Activated CD8-positive, alpha-beta memory T cell treated with anti-CD3 and anti-CD28 coated beads, Interleukin-2, amount 10 ng/mL, durations not matched to agents 7 days and 5 days (primary cell): ENCODE results near the gene HSPA5. TPM values are rescaled to one million over a fixed set of nuclear protein-coding genes. Genes with fewer than 3 reads are reported as not detected.
"Not testable (repeated sequence)": the region's sequence is repeated elsewhere in the genome, so short reads cannot be mapped to it uniquely, and the experiment has no call there.

Experiments
- ATAC-seq: fragments of 150-1000 bp; cut with Tn5 transposase; one replicate; pipeline ENCODE4 v1.10.0; 2021; ENCODE audit warnings: moderate library complexity
- CTCF ChIA-PET: fragments of 350-600 bp; sonication (Branson Sonifier 250); formaldehyde crosslinking; loops from one replicate; lab custom pipeline; 2021; ENCODE audit warnings: antibody characterized with exemption; lab: Charles Lee
- DNase-seq: peaks from one replicate; pipeline ENCODE4 v3.0.0-alpha.2; 2020
- H3K27ac Mint-ChIP-seq: one replicate; pipeline ENCODE4 v1.8.0; 2021; ENCODE audit warnings: mild to moderate bottlenecking, mixed read lengths
- H3K27me3 Mint-ChIP-seq: one replicate; pipeline ENCODE4 v1.8.0; 2021; ENCODE audit warnings: mixed read lengths
- H3K36me3 Mint-ChIP-seq: one replicate; pipeline ENCODE4 v1.8.0; 2021; ENCODE audit warnings: mild to moderate bottlenecking, mixed read lengths
- H3K4me1 Mint-ChIP-seq: one replicate; pipeline ENCODE4 v1.8.0; 2021; ENCODE audit warnings: mixed read lengths
- H3K4me3 Mint-ChIP-seq: one replicate; pipeline ENCODE4 v1.8.0; 2021; ENCODE audit warnings: mild to moderate bottlenecking, moderate library complexity, mixed read lengths
- H3K9me3 Mint-ChIP-seq: one replicate; pipeline ENCODE4 v1.8.0; 2022; ENCODE audit warnings: low read depth, mixed read lengths
- total RNA-seq, 2 experiments: library from RNA; stranded (reverse); gene quantifications; one replicate each; pipeline ENCODE4 v1.2.3, GENCODE V29; 2021

Gene HSPA5
- total RNA-seq, 2 experiments from 2014 or later, result 116 to 185 TPM

GRCh38 chr9:125200216-125201047 lies 40.7 kb downstream of the HSPA5 start, which contains the start of gene RABEPK:
RABEPK (plus strand) TSS chr9:125200542; CDS start chr9:125203014, 2,472 bp downstream.
- Mint-ChIP-seq H3K36me3 (peaks cover 7% of the 10 kb centered on the region), H3K4me3 (peak within 1 kb of the TSS; percentile 92)
- peak; percentile 94 for DNase-seq

DNA sequence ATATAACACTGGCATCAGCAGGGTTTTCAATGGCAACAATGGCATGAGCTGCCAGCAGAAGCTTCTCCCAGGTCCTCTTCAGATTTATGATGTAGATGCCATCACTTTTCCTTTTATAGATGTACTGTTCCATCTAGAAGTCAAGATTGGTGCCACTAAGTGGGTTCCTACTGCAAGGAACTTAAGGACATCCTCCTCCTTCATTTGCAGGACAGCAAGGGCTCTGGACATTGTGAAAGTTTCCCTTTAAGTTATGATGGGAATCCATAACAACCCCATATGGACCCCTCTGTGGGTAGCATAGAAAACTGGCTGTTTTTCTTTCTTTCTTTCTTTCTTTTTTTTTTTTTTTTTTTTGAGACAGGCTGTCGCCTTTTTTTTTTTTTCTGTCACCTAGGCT lies 45.6 kb downstream of the HSPA5 start:
- H3K4me3 Mint-ChIP-seq, ATAC-seq, H3K27ac Mint-ChIP-seq, H3K36me3 Mint-ChIP-seq, H3K27me3 Mint-ChIP-seq, CTCF ChIA-PET, H3K9me3 Mint-ChIP-seq, DNase-seq: not testable (repeated sequence)
- H3K4me1 Mint-ChIP-seq, result peaks cover 29% of the 10 kb centered on the region

More at GRCh38 chr9:125200216-125201047, 40.7 kb downstream of the HSPA5 start, which contains the start of gene RABEPK:
- peaks cover 13% of the 10 kb centered on the region for H3K4me1 Mint-ChIP-seq
- ATAC-seq, result peak; percentile 99
- H3K27me3 Mint-ChIP-seq, result no peaks in the 10 kb centered on the region
- H3K9me3 Mint-ChIP-seq, result no peaks in the 10 kb centered on the region
- peak within 1 kb of the TSS; percentile 92 for H3K27ac Mint-ChIP-seq
- CTCF ChIA-PET, result interaction anchor here (1.2 to 2.0 kb wide), 2 partner anchors 37 to 41 kb away, joined by 3 to 6 read pairs; partner anchors contain the start of gene HSPA5

- ATAC-seq, H3K27ac Mint-ChIP-seq, H3K36me3 Mint-ChIP-seq, DNase-seq, H3K9me3 Mint-ChIP-seq, H3K27me3 Mint-ChIP-seq, H3K4me3 Mint-ChIP-seq: not testable (repeated sequence)
- CTCF ChIA-PET, result interaction anchor here (0.8 kb wide), 1 partner anchor 30 kb away, joined by 3 read pairs; no protein-coding TSS in a partner anchor
- H3K4me1 Mint-ChIP-seq, result peaks cover 31% of the 10 kb centered on the region
These were observed 46.7 kb downstream of the HSPA5 start for GRCh38 chr9:125194466-125194865.

DNA sequence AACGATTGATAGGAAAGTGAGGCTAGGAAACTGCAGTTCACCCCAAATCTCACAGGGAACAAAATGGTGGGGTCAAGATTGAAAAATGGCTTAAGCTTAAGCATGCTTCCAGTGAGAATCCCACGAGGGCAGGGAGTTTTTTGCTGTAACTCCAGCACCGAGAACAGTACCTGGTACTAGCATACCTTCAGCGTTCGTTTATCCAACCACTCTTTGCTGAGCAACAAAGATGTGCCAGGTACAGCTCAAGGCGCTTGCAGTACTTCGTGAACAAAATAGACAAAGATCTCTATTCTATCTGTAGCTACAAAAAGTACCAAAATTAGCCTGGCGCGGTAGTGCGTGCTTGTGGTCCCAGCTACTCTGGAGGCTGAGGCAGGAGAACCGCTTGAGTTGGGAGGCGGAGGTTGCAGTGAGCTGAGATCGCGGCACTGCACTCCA lies 50.8 kb downstream of the HSPA5 start:
- Mint-ChIP-seq H3K27me3 (no peaks in the 10 kb centered on the region), H3K27ac (peak overlapping the region; percentile 94), H3K4me1 (peaks cover 45% of the 10 kb centered on the region), H3K4me3 (peak overlapping the region; percentile 93), H3K9me3 (no peaks in the 10 kb centered on the region), H3K36me3 (peaks cover 4% of the 10 kb centered on the region)
- CTCF ChIA-PET, result interaction anchor here (0.6 to 1.4 kb wide), 2 partner anchors 8 to 51 kb away, joined by 3 to 9 read pairs; partner anchors contain the start of gene HSPA5
- peak; percentile 49 for DNase-seq
- ATAC-seq, result peak; percentile 7

DNA sequence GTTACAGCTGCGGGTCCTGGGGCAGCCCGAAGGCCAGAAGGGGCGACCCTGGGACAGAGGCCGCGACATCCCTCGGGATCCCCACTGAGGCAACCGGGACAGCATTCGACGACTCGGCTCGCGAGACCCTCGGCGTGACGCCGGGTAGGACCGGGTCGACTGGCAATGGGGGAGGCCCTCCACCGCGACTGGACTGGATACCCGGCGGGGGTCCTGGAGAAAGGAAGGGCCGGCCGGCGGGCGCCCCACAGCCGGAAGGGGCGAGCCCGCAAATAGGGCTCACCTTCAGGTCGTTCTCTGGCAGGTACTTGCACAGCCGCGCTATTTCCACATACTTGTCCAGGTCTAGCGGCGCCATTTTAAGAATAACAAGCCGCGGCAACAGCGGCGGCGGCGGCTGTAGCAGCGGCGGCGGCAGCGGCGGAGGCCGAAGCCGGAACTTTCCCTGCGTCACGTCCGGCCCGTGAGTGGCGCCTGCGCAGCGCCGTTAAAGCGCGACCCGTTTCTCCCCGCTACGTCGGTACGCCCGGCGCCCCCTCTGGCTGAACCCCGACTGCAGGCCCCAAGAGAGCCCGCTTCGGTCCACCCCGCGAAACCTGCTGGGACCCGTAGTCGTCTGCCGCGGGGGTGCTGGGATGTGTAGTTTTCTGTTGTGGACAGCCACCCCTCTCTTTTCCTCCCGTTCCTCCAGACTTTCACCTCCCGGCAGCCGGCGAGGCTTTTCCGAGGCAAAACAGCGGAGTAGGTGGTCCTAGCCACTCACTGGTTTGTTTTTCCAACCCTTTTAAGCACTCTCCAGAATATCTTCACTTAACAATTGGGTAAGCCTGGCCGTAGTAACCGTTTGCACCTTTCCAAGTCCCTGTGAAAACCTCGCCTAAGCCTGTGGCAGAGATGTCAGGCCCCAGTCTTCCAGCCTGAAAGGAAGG lies 51.5 kb downstream of the HSPA5 start, which contains the start of gene PPP6C:
Gene PPP6C (minus strand): TSS at position 443 of the 929 bp plus-strand sequence. CDS start 85 bp downstream, at position 358.
- CTCF ChIA-PET, result interaction anchor here (0.6 to 1.4 kb wide), 2 partner anchors 9 to 52 kb away, joined by 3 to 9 read pairs; partner anchors contain the start of gene HSPA5
- H3K36me3 Mint-ChIP-seq, result peaks cover 6% of the 10 kb centered on the region
- H3K4me1 Mint-ChIP-seq, result peaks cover 37% of the 10 kb centered on the region

GRCh38 chr9:125189011-125189360 lies 52.2 kb downstream of the HSPA5 start:
- Mint-ChIP-seq H3K4me1 (peaks cover 33% of the 10 kb centered on the region), H3K9me3 (no peaks in the 10 kb centered on the region), H3K27ac (peak overlapping the region; percentile 94), H3K36me3 (peaks cover 6% of the 10 kb centered on the region), H3K27me3 (no peaks in the 10 kb centered on the region), H3K4me3 (peak overlapping the region; percentile 93)
- DNase-seq (peak; percentile 58), ATAC-seq (no peak)
- CTCF ChIA-PET, result no interaction called here

More for the DNA sequence above, 51.5 kb downstream of the HSPA5 start, which contains the start of gene PPP6C:
- H3K4me3 Mint-ChIP-seq, result peak within 1 kb of the TSS; percentile 93
- ATAC-seq, result peak; percentile 98
- H3K27ac Mint-ChIP-seq, result peak within 1 kb of the TSS; percentile 94
- H3K27me3 Mint-ChIP-seq, result no peaks in the 10 kb centered on the region
- no peaks in the 10 kb centered on the region for H3K9me3 Mint-ChIP-seq
- peak; percentile 99 for DNase-seq

Other genes starting within 250 kb of the HSPA5 start
- gene SCAI, start 97.8 kb downstream of the HSPA5 start, total RNA-seq, result 10 to 100 TPM in 1 of 2 experiments, 1 to 10 TPM in 1; 9.4 to 13.7 TPM
- 10 to 100 TPM; 40.8 to 50.3 TPM for gene PPP6C, start 51.5 kb downstream of the HSPA5 start, total RNA-seq
- 10 to 100 TPM; 14.3 to 16.9 TPM for gene RABEPK, start 40.8 kb downstream of the HSPA5 start, total RNA-seq
- 10 to 100 TPM; 53.4 to 54.2 TPM for gene GAPVD1, start 20.5 kb upstream of the HSPA5 start, total RNA-seq